ENCODE data around the gene KRTAP5-1.

Gene KRTAP5-1

GRCh38 chr11:1542267-1542666, 42.8 kb downstream of the KRTAP5-1 start:
- DNase-seq, result peak; percentile 60 to 80 (median 62)

- DNase-seq, result no peak
Measured at GRCh38 chr11:1541474-1542204, 43.4 kb downstream of the KRTAP5-1 start.

GRCh38 chr11:1540074-1540473, 45.0 kb downstream of the KRTAP5-1 start:
- no peak for DNase-seq

GRCh38 chr11:1538153-1538552, 46.9 kb downstream of the KRTAP5-1 start:
- no peak for DNase-seq

- DNase-seq, result no peak
Measured at GRCh38 chr11:1536065-1536843, 48.8 kb downstream of the KRTAP5-1 start.

GRCh38 chr11:1534682-1535081, 50.4 kb downstream of the KRTAP5-1 start:
- DNase-seq, result no peak
